GM19351 (cell line): Measurements from ENCODE around the gene DDR2.
"Not testable (repeated sequence)": the region's sequence is repeated elsewhere in the genome, so short reads cannot be mapped to it uniquely, and the experiment has no call there.

Experiments used
- ATAC-seq: cut with Tn5 transposase; IDR thresholded peaks from one replicate; pipeline ENCODE4 v1.9.1; 2021; ENCODE audit warnings: mild to moderate bottlenecking, moderate library complexity; ENCODE audit not compliant: unreplicated experiment

Gene DDR2

GRCh38 chr1:162717548-162718184 lies 85.4 kb downstream of the DDR2 start:
- no peak for ATAC-seq

GRCh38 chr1:162719678-162720077 lies 87.4 kb downstream of the DDR2 start:
- ATAC-seq: no peak

GRCh38 chr1:162720996-162721395 lies 88.7 kb downstream of the DDR2 start:
- no peak for ATAC-seq

- peak; percentile 55 for ATAC-seq
Observed at GRCh38 chr1:162721471-162721870, 89.2 kb downstream of the DDR2 start.

GRCh38 chr1:162722036-162722435 lies 89.8 kb downstream of the DDR2 start:
- no peak for ATAC-seq

GRCh38 chr1:162724583-162725120 lies 92.4 kb downstream of the DDR2 start:
- ATAC-seq: no peak

- no peak for ATAC-seq
Observed at GRCh38 chr1:162725301-162725837, 93.1 kb downstream of the DDR2 start.

- no peak for ATAC-seq
Observed at GRCh38 chr1:162726555-162726954, 94.3 kb downstream of the DDR2 start.

GRCh38 chr1:162727493-162727892 lies 95.2 kb downstream of the DDR2 start:
- ATAC-seq: not testable (repeated sequence)

GRCh38 chr1:162728573-162728972 lies 96.3 kb downstream of the DDR2 start:
- no peak for ATAC-seq

- ATAC-seq: not testable (repeated sequence)
Observed at GRCh38 chr1:162729195-162729774, 97.0 kb downstream of the DDR2 start.

- ATAC-seq: no peak
Observed at GRCh38 chr1:162732094-162732493, 99.8 kb downstream of the DDR2 start.

GRCh38 chr1:162732566-162733335 lies 100.5 kb downstream of the DDR2 start:
- no peak for ATAC-seq

- no peak for ATAC-seq
Observed at GRCh38 chr1:162733336-162733590, 101.0 kb downstream of the DDR2 start.

GRCh38 chr1:162734047-162734446 lies 101.8 kb downstream of the DDR2 start:
- no peak for ATAC-seq

- ATAC-seq: no peak
Observed at GRCh38 chr1:162736184-162736583, 103.9 kb downstream of the DDR2 start.

- peak; percentile 96 for ATAC-seq
Observed at GRCh38 chr1:162736633-162737067, 104.4 kb downstream of the DDR2 start.

GRCh38 chr1:162740755-162741154 lies 108.5 kb downstream of the DDR2 start:
- ATAC-seq: no peak

GRCh38 chr1:162741574-162741973 lies 109.3 kb downstream of the DDR2 start:
- ATAC-seq: no peak

GRCh38 chr1:162746264-162746942 lies 114.1 kb downstream of the DDR2 start:
- ATAC-seq: not testable (repeated sequence)

GRCh38 chr1:162753001-162753658 lies 120.9 kb downstream of the DDR2 start:
- ATAC-seq: no peak
